Endothelial cell (in vitro differentiated cells): ENCODE measurements around the gene MSMP. TPM values are rescaled to one million over a fixed set of nuclear protein-coding genes. Genes with fewer than 3 reads are reported as not detected.
A peak's percentile ranks its signal among the peaks of the same experiment; 100 is the strongest.

Experiments
- DNase-seq: peaks from one replicate; pipeline ENCODE4 v3.0.0; 2021; ENCODE audit warnings: low spot score
- H3K27ac Mint-ChIP-seq: one replicate; pipeline ENCODE4 v1.8.0; 2021; ENCODE audit warnings: mixed read lengths, inconsistent platforms; ENCODE audit not compliant: unreplicated experiment
- H3K27me3 Mint-ChIP-seq: one replicate; pipeline ENCODE4 v1.8.0; 2021; ENCODE audit warnings: mild to moderate bottlenecking, moderate library complexity, mixed read lengths, inconsistent platforms; ENCODE audit not compliant: unreplicated experiment
- H3K36me3 Mint-ChIP-seq: one replicate; pipeline ENCODE4 v1.8.0; 2021; ENCODE audit warnings: mild to moderate bottlenecking, low read depth, mixed read lengths, inconsistent platforms; ENCODE audit not compliant: unreplicated experiment
- H3K4me1 Mint-ChIP-seq: one replicate; pipeline ENCODE4 v1.8.0; 2021; ENCODE audit warnings: mild to moderate bottlenecking, mixed read lengths, inconsistent platforms; ENCODE audit not compliant: unreplicated experiment
- H3K4me3 Mint-ChIP-seq: one replicate; pipeline ENCODE4 v1.8.0; 2021; ENCODE audit warnings: mild to moderate bottlenecking, mixed read lengths, inconsistent platforms; ENCODE audit not compliant: unreplicated experiment
- H3K9me3 Mint-ChIP-seq: one replicate; pipeline ENCODE4 v1.8.0; 2021; ENCODE audit warnings: mixed read lengths, inconsistent platforms; ENCODE audit not compliant: unreplicated experiment
- total RNA-seq: library from RNA; stranded (reverse); fragmentation: NEBNext Ultra II Directional; extraction: Animal tissue kit (Norgen Biotek cat#: 25700); gene quantifications from one replicate; pipeline ENCODE4 v1.2.1, GENCODE V29; 2021; ENCODE audit not compliant: unreplicated experiment
- TF ChIP-seq, protein P1 (sequence below): fragments of 200-600 bp; sonication (generic); IDR thresholded peaks from one replicate; pipeline ENCODE4 v1.5.0; 2021; ENCODE audit warnings: antibody characterized with exemption; ENCODE audit not compliant: unreplicated experiment

MSMP gene
- total RNA-seq, 1 donor from 2014 or later: 2.8 TPM

DNA sequence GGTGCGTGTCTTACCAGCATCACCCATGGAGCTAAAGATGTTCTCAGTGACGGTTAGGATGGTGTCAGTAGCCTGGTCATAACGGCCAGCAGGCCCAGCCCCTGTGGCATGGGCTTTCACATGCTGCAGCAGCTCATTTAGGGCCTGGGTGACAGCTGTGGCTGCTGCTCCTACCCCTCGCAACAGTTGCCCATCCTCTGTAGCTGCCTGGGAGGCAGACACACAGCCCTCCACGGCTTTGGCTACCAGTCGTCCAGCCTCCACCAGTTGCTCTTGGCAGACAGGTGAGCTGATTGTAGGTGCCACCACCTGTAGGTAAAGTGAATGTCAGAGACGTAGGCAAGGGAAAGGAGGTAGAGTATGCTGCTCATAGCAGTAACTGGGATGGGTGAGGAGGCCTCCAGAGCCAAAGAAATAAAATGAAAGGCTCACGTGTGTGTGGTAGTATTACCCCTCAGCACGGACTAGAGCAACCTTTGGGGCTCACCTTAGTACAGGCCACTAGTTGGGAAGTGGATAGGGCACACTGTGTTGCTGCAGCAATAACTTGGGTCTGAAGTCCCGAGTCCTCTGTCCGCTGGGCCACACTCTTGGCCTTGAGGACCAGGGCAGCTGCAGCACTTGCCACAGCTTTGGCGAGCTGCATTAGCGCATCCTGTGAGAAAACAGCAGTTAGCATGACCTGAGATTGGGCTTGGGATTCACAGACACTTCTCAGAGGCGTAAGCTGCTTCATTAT, 36.8 kb downstream of the MSMP start:
- no peaks in the 10 kb centered on the region for H3K4me1 Mint-ChIP-seq
- peak overlapping the region; percentile 52 for H3K27ac Mint-ChIP-seq

DNA sequence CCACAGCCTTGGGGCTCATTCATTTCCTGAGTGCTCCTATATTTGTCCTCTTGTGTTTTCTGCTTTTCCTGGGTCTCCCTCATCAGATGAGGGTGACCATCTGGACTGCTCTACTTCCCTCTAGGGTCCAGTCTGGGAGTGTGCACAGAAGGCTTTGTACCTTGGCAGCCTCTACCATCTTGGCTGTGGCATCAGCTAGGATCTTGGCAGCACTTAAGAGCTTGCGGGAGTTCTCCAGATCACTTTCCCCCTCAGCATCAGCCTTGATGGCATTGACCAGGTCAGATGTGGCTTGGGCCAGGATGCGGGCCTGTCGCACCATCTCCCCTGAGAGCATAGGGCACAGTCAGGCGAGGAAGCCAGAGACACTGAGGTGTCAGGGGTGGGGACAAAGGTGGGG, 37.8 kb downstream of the MSMP start:
- Mint-ChIP-seq H3K36me3 (peaks cover 83% of the 10 kb centered on the region), H3K27me3 (peaks cover 4% of the 10 kb centered on the region), H3K9me3 (no peaks in the 10 kb centered on the region)

More for the DNA sequence above, 36.8 kb downstream of the MSMP start:
- Mint-ChIP-seq H3K27me3 (peaks cover 9% of the 10 kb centered on the region), H3K36me3 (peaks cover 84% of the 10 kb centered on the region), H3K9me3 (no peaks in the 10 kb centered on the region), H3K4me3 (no peak overlapping the region)
- DNase-seq: no peak
- TF ChIP-seq, protein P1, sequence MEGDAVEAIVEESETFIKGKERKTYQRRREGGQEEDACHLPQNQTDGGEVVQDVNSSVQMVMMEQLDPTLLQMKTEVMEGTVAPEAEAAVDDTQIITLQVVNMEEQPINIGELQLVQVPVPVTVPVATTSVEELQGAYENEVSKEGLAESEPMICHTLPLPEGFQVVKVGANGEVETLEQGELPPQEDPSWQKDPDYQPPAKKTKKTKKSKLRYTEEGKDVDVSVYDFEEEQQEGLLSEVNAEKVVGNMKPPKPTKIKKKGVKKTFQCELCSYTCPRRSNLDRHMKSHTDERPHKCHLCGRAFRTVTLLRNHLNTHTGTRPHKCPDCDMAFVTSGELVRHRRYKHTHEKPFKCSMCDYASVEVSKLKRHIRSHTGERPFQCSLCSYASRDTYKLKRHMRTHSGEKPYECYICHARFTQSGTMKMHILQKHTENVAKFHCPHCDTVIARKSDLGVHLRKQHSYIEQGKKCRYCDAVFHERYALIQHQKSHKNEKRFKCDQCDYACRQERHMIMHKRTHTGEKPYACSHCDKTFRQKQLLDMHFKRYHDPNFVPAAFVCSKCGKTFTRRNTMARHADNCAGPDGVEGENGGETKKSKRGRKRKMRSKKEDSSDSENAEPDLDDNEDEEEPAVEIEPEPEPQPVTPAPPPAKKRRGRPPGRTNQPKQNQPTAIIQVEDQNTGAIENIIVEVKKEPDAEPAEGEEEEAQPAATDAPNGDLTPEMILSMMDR: no peak

DNA sequence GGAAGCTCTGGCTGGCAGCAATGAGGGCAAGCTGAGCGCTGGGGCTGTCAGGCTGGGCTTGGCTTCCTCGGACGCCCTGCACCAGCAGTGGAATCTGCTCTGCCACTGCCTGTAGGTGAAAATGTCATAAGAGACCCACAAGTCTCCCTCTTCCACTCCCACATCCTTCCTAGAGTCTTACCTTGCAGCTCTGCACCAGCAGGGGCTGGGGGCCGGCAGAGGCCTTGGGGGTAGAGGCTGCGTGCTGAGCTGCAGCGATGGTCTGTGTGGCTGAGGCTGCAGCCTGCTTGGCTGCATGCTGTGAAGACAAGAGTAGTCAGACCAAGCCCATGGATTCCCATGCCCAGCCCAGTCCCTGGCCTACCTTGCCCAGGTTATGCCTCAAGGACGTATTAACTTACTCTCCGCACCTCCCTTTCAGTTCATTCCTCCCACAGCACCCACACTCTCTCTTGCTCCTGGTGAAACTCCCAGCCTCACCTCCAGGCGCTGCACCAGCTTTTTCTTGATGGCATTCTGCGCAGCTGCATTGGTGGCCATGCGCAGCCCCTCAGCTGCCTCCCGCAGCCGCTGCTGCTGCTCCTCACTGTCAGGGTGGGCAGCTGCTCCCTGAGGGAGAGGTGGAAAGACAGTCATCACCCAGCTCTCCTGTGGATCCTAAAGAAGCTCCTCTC, 39.4 kb downstream of the MSMP start:
- peaks cover 84% of the 10 kb centered on the region for H3K36me3 Mint-ChIP-seq
- H3K27ac Mint-ChIP-seq: peak overlapping the region; percentile 42
- peaks cover 4% of the 10 kb centered on the region for H3K27me3 Mint-ChIP-seq
- TF ChIP-seq, protein P1: no peak
- no peak for DNase-seq
- no peaks in the 10 kb centered on the region for H3K4me1 Mint-ChIP-seq
- H3K9me3 Mint-ChIP-seq: no peaks in the 10 kb centered on the region
- peak overlapping the region; percentile 67 for H3K4me3 Mint-ChIP-seq

More for the DNA sequence above, 37.8 kb downstream of the MSMP start:
- no peak overlapping the region for H3K27ac Mint-ChIP-seq
- TF ChIP-seq, protein P1: no peak
- no peaks in the 10 kb centered on the region for H3K4me1 Mint-ChIP-seq
- peak overlapping the region; percentile 66 for H3K4me3 Mint-ChIP-seq
- no peak for DNase-seq

- Mint-ChIP-seq H3K9me3 (no peaks in the 10 kb centered on the region), H3K36me3 (peaks cover 81% of the 10 kb centered on the region), H3K4me1 (no peaks in the 10 kb centered on the region), H3K4me3 (peak overlapping the region; percentile 65), H3K27ac (peak overlapping the region; percentile 9), H3K27me3 (peaks cover 2% of the 10 kb centered on the region)
- DNase-seq: no peak
- TF ChIP-seq, protein P1: no peak
Measured at GRCh38 chr9:35714123-35714522, 40.0 kb downstream of the MSMP start.

DNA sequence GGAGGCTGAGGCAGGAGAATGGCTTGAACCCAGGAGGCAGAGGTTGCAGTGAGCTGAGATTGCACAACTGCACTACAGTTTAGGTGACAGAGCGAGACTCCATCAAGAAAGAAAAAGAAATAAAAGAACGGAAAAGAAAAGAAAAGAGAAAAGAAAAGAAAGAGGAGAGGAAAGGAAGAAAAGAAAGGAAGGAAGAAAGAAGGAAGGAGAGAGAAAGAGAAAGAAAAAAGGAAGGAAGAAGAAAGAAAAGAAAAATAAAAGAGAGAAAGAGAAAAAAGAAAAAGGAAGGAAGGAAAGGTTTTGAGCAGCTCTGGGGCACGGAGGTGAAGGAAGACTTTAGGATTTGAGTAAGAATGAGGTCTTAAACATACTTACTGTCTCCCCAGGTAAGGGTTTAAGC, 40.5 kb downstream of the MSMP start:
- Mint-ChIP-seq H3K4me1 (no peaks in the 10 kb centered on the region), H3K4me3 (no peak overlapping the region), H3K9me3 (no peaks in the 10 kb centered on the region), H3K27ac (peak overlapping the region; percentile 9), H3K27me3 (peaks cover 2% of the 10 kb centered on the region), H3K36me3 (peaks cover 82% of the 10 kb centered on the region)
- TF ChIP-seq, protein P1: no peak
- DNase-seq: no peak
